HCT116 (cell line): ENCODE data around the gene CCDC92. TPM values are rescaled to one million over a fixed set of nuclear protein-coding genes. Genes with fewer than 3 reads are reported as not detected.

ENCODE experiments used
- ATAC-seq: fragments of 200-7000 bp; cut with Tn5 transposase; 2 replicates; pipeline ENCODE4 v1.9.1; 2020; ENCODE audit warnings: mild to moderate bottlenecking, moderate library complexity
- BruUV-seq: library from RNA; stranded (reverse); fragments of 400-500 nt; replicated peaks from 2 replicates; lab custom pipeline; 2021; lab: Mats Ljungman, UMichigan
- CTCF ChIA-PET: fragments of 300-600 bp; sonication (Branson Sonifier 250); formaldehyde crosslinking; loops from one replicate; lab custom pipeline; 2021; ENCODE audit warnings: antibody characterized with exemption; lab: Charles Lee
- POLR2A ChIA-PET: fragments of 300-600, 350-600 bp; sonication (Branson Sonifier 250); formaldehyde crosslinking; loops from one replicate; lab custom pipeline; 2021; ENCODE audit warnings: antibody characterized with exemption; lab: Charles Lee
- RAD21 ChIA-PET, 2 experiments: fragments of 300-600 bp; sonication (Branson Sonifier 250); formaldehyde crosslinking; loops; one replicate each; lab custom pipeline; 2023; ENCODE audit warnings: low total read pairs in 2 of 2; ENCODE audit not compliant: uncharacterized antibody in 2 of 2, unreplicated experiment in 2 of 2, low non-redundant PET in 1 of 2; lab: Charles Lee
- DNase-seq: peaks from one replicate; pipeline ENCODE4 v3.0.0-alpha.2; 2010; ENCODE audit warnings: low read depth, low spot score
- H2AFZ ChIP-seq: fragments of 200-600 bp; shearing (Covaris generic), sonication (generic); 2 replicates; pipeline ENCODE4 v1.6.1; 2017; ENCODE audit warnings: low read depth, mixed run types, mixed read lengths, antibody characterized with exemption, low read length; ENCODE audit not compliant: poor library complexity, severe bottlenecking
- H3K27ac ChIP-seq: 2 replicates; pipeline ENCODE4 v1.5.1; 2012; ENCODE audit warnings: low read depth, low read length
- H3K27me3 ChIP-seq: fragments of 200-600 bp; sonication (generic); 2 replicates; pipeline ENCODE4 v1.6.1; 2016; ENCODE audit warnings: mixed run types, low read length, mixed read lengths; ENCODE audit not compliant: insufficient read depth
- H3K36me3 ChIP-seq, 2 experiments: fragments of 200-500 bp in 1 of 2; fragments of 200-600 bp in 1 of 2; sonication (Bioruptor generic) in 1 of 2; sonication (generic) in 1 of 2; 2 replicates each; pipeline versions ENCODE4 v1.5.1 to v1.6.1; 2014 to 2016; ENCODE audit warnings: low read length in 2 of 2, inconsistent platforms in 1 of 2, mixed read lengths in 1 of 2, mixed run types in 1 of 2; ENCODE audit not compliant: insufficient read depth in 2 of 2, control insufficient read depth in 1 of 2
- H3K4me1 ChIP-seq, 2 experiments: fragments of 200-600 bp in 1 of 2; sonication (generic) in 1 of 2; 2 replicates each; pipeline versions ENCODE4 v1.5.1 to v1.6.1; 2012 to 2017; ENCODE audit warnings: low read length in 2 of 2, inconsistent platforms in 1 of 2, mild to moderate bottlenecking in 1 of 2, mixed read lengths in 1 of 2, mixed run types in 1 of 2, moderate library complexity in 1 of 2; ENCODE audit not compliant: insufficient read depth in 2 of 2, control insufficient read depth in 1 of 2
- H3K4me2 ChIP-seq: fragments of 200-600 bp; sonication (generic); 2 replicates; pipeline ENCODE4 v1.6.1; 2017; ENCODE audit warnings: mixed run types, low read length, mixed read lengths
- H3K4me3 ChIP-seq, 2 experiments: fragments of 200-600 bp in 1 of 2; sonication (generic) in 1 of 2; replicated peaks in 1 of 2; 2 replicates each; pipeline ENCODE4 v1.5.1; 2011 to 2016; ENCODE audit warnings: low read length in 2 of 2, control low read depth in 1 of 2, low read depth in 1 of 2, mild to moderate bottlenecking in 1 of 2, mixed read lengths in 1 of 2, mixed run types in 1 of 2
- H3K79me2 ChIP-seq: fragments of 200-600 bp; sonication (generic); 2 replicates; pipeline ENCODE4 v1.6.1; 2017; ENCODE audit warnings: mild to moderate bottlenecking, mixed run types, low read length, moderate library complexity, mixed read lengths; ENCODE audit not compliant: insufficient read depth
- H3K9ac ChIP-seq: fragments of 200-600 bp; sonication (generic); 2 replicates; pipeline ENCODE4 v1.6.1; 2016; ENCODE audit warnings: low read length, mixed read lengths
- H3K9me2 ChIP-seq: fragments of 200-600 bp; sonication (generic), shearing (Covaris generic); 2 replicates; pipeline ENCODE4 v1.6.1; 2017; ENCODE audit warnings: mixed run types, mild to moderate bottlenecking, moderate library complexity; ENCODE audit not compliant: insufficient read depth
- H3K9me3 ChIP-seq, 2 experiments: fragments of 200-500 bp in 1 of 2; fragments of 200-600 bp in 1 of 2; sonication (Bioruptor generic) in 1 of 2; sonication (generic) in 1 of 2; 2 replicates each; pipeline ENCODE4 v1.6.1; 2014 to 2017; ENCODE audit warnings: low read length in 2 of 2, mixed read lengths in 2 of 2, inconsistent platforms in 1 of 2, low read depth in 1 of 2, mild to moderate bottlenecking in 1 of 2, mixed run types in 1 of 2, moderate library complexity in 1 of 2; ENCODE audit not compliant: control insufficient read depth in 1 of 2, insufficient read depth in 1 of 2
- H4K20me1 ChIP-seq: fragments of 200-600 bp; sonication (generic), shearing (Covaris generic); 2 replicates; pipeline ENCODE4 v1.6.1; 2017; ENCODE audit warnings: mixed run types, mild to moderate bottlenecking, moderate library complexity; ENCODE audit not compliant: insufficient read depth
- CEBPB ChIP-seq: IDR thresholded peaks from 2 replicates; pipeline ENCODE4 v1.6.1; 2012; ENCODE audit warnings: low read depth
- ELF1 ChIP-seq: IDR thresholded peaks from 2 replicates; pipeline ENCODE4 v1.6.1; 2012; ENCODE audit warnings: low read depth, borderline replicate concordance
- EZH2 ChIP-seq: fragments of 200-600 bp; sonication (generic); IDR thresholded peaks from 2 replicates; pipeline ENCODE4 v1.6.1; 2017; ENCODE audit warnings: antibody characterized with exemption, mixed run types
- EZH2phosphoT487 ChIP-seq: fragments of 200-600 bp; IDR thresholded peaks from 2 replicates; pipeline ENCODE4 v1.6.1; 2018; ENCODE audit warnings: antibody characterized with exemption, borderline replicate concordance
- JUND ChIP-seq: IDR thresholded peaks from 2 replicates; pipeline ENCODE4 v1.6.1; 2012
- POLR2A ChIP-seq: IDR thresholded peaks from 2 replicates; pipeline ENCODE4 v1.7.0; 2011; ENCODE audit warnings: borderline replicate concordance; ENCODE audit not compliant: insufficient read depth, insufficient read length; ENCODE audit errors: extremely low read depth
- RAD21 ChIP-seq: IDR thresholded peaks from 2 replicates; pipeline ENCODE4 v1.6.1; 2012; ENCODE audit warnings: low read depth, mild to moderate bottlenecking
- SP1 ChIP-seq: IDR thresholded peaks from 2 replicates; pipeline ENCODE4 v1.6.1; 2012; ENCODE audit warnings: low read depth
- TCF7L2 ChIP-seq: IDR thresholded peaks from 2 replicates; pipeline ENCODE4 v1.7.0; 2011; ENCODE audit warnings: borderline replicate concordance, inconsistent platforms; ENCODE audit not compliant: insufficient read depth, insufficient read length; ENCODE audit errors: extremely low read depth
- YY1 ChIP-seq: IDR thresholded peaks from 2 replicates; pipeline ENCODE4 v1.6.1; 2011; ENCODE audit warnings: low read length, low read depth, moderate library complexity, mild to moderate bottlenecking; ENCODE audit not compliant: insufficient replicate concordance; ENCODE audit errors: extremely low read depth
- ZFX ChIP-seq: fragments of 450-650 bp; IDR thresholded peaks from 2 replicates; pipeline ENCODE4 v1.6.1; 2017
- ZNF274 ChIP-seq: fragments of 200-500 bp; sonication (Bioruptor generic); IDR thresholded peaks from 2 replicates; pipeline ENCODE4 v1.6.1; 2014; ENCODE audit warnings: mild to moderate bottlenecking, low read depth, low read length, inconsistent platforms
- intact Hi-C: fragments of 100-400 bp; cut with micrococcal nuclease; formaldehyde crosslinking; loops from 2 replicates; pipeline ENCODE4 v1.10.0; 2022
- total RNA-seq: library from RNA; stranded (reverse); gene quantifications from one replicate; pipeline ENCODE4 v1.2.1, GENCODE V29; 2021; ENCODE audit not compliant: unreplicated experiment
- TF ChIP-seq, protein P1 (sequence below): IDR thresholded peaks from 2 replicates; pipeline ENCODE4 v1.6.1; 2011; ENCODE audit warnings: mild to moderate bottlenecking, low read length, moderate library complexity; ENCODE audit not compliant: insufficient replicate concordance; ENCODE audit errors: extremely low read depth

CCDC92 gene
- total RNA-seq, 1 experiment from 2014 or later = 9.7 TPM

DNA sequence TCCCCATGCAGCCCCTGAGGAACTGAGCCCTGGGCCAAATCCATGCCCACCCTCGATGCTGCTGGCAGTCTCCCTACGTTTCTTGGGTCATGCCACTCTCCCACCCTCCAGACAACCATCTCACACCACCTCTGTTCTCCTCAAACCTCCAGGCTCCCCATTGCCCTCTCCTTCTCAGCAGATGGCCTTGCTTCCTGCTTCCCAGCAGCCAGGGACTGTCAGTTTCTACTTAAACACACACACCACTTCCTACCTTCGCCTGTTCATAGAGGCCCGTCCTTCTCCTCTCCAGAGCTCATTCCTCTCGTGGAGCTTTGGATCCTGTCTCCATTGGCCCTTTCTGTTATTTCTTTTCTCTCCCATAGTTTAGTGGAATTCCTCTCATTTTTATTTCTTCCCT is 27.5 kb upstream of the CCDC92 start:
- H2AFZ ChIP-seq = no peak overlapping the region
- no peak overlapping the region for H3K9ac ChIP-seq
- H3K79me2 ChIP-seq = peaks cover 67% of the 10 kb centered on the region
- RAD21 ChIA-PET = no interaction called here
- no peak for DNase-seq
- intact Hi-C loops = no loop called here
- H3K4me1 ChIP-seq = no peaks in the 10 kb centered on the region
- no peaks in the 10 kb centered on the region for H3K9me3 ChIP-seq
- H3K4me2 ChIP-seq = no peak overlapping the region
- no peak for ATAC-seq
- H3K27me3 ChIP-seq = no peaks in the 10 kb centered on the region
- H3K4me3 ChIP-seq = no peak overlapping the region
- no TSS peak for BruUV-seq
- H4K20me1 ChIP-seq = no peaks in the 10 kb centered on the region
- no peak for TF ChIP-seq YY1
- TF ChIP-seq TCF7L2 = no peak
- TF ChIP-seq, protein P1, sequence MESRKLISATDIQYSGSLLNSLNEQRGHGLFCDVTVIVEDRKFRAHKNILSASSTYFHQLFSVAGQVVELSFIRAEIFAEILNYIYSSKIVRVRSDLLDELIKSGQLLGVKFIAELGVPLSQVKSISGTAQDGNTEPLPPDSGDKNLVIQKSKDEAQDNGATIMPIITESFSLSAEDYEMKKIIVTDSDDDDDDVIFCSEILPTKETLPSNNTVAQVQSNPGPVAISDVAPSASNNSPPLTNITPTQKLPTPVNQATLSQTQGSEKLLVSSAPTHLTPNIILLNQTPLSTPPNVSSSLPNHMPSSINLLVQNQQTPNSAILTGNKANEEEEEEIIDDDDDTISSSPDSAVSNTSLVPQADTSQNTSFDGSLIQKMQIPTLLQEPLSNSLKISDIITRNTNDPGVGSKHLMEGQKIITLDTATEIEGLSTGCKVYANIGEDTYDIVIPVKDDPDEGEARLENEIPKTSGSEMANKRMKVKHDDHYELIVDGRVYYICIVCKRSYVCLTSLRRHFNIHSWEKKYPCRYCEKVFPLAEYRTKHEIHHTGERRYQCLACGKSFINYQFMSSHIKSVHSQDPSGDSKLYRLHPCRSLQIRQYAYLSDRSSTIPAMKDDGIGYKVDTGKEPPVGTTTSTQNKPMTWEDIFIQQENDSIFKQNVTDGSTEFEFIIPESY = no peak
- TF ChIP-seq POLR2A = no peak
- TF ChIP-seq EZH2 = no peak
- no peak for TF ChIP-seq SP1
- TF ChIP-seq JUND = no peak
- TF ChIP-seq ZFX = no peak
- TF ChIP-seq EZH2phosphoT487 = no peak
- no peak for TF ChIP-seq ELF1
- no peak for TF ChIP-seq ZNF274
- no peak for TF ChIP-seq RAD21
- TF ChIP-seq CEBPB = no peak
- H3K27ac ChIP-seq = no peak overlapping the region
- peaks cover 0 to 9% of the 10 kb centered on the region in 2 experiments; a peak in 3 of 4 replicates for H3K36me3 ChIP-seq
- POLR2A ChIA-PET = no interaction called here
- no peaks in the 10 kb centered on the region for H3K9me2 ChIP-seq
- CTCF ChIA-PET = no interaction called here
